Neutrophil (primary cell): ENCODE data around the gene TMEM175.

Experiments used
- H3K27ac ChIP-seq: fragments of 200-600 bp; sonication (generic); 2 replicates; pipeline ENCODE4 v1.5.1; 2016; ENCODE audit warnings: mild to moderate bottlenecking, moderate library complexity
- H3K27me3 ChIP-seq: fragments of 200-600 bp; sonication (generic); 2 replicates; pipeline ENCODE4 v1.6.0; 2016; ENCODE audit warnings: mild to moderate bottlenecking
- H3K36me3 ChIP-seq: fragments of 200-600 bp; sonication (generic); 2 replicates; pipeline ENCODE4 v1.5.1; 2017
- H3K4me1 ChIP-seq, 2 experiments: fragments of 200-600 bp in 1 of 2; sonication (generic) in 1 of 2; 1 replicate in 1 of 2; 2 replicates in 1 of 2; pipeline versions ENCODE4 v1.5.1 to v1.6.1; 2013 to 2016; ENCODE audit warnings: low read depth in 1 of 2, low read length in 1 of 2, mild to moderate bottlenecking in 1 of 2, moderate library complexity in 1 of 2; ENCODE audit not compliant: control insufficient read depth in 1 of 2, insufficient read depth in 1 of 2
- H3K4me3 ChIP-seq, 2 experiments: fragments of 200-600 bp in 1 of 2; sonication (generic) in 1 of 2; 1 replicate in 1 of 2; 2 replicates in 1 of 2; pipeline ENCODE4 v1.5.1; 2013 to 2016; ENCODE audit warnings: low read depth in 1 of 2, low read length in 1 of 2, mild to moderate bottlenecking in 1 of 2, moderate library complexity in 1 of 2
- H3K9me3 ChIP-seq: fragments of 200-600 bp; sonication (generic); 2 replicates; pipeline ENCODE4 v1.5.1; 2016
- TF ChIP-seq, protein P1 (sequence below): fragments of 200-600 bp; sonication (generic); IDR thresholded peaks from 2 replicates; pipeline ENCODE4 v1.5.1; 2016; ENCODE audit warnings: antibody characterized with exemption

Gene TMEM175

DNA sequence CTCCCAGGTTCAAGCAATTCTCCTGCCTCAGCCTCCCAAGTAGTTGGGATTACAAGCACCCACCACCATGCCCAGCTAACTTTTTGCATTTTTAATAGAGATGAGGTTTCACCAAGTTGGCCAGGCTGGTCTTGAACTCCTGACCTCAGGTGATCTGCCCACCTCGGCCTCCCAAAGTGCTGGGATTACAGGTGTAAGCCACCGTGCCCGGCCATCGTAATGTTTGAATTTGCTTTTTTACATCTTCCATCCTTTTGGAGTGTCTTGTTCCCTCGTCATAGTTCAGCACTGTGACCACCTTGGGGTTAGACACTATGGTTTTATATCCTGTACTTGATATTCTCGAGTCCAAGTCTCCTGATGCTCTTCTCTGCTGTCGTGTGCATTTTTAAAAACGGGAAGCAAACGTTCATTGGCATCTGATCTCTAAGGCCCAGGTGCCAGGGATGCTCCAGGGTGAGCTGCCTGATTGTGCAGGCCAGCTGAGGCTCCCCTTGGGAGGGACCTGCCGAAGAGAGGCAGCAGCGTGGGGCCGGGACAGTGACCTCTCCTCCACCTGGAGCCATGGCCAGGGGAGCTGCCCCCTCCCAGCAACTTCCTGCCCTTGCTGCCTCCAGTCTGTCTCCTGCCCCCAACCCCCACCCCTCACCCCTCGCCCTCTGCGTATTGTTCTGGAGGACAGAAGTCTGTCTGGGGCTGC, 24.4 kb downstream of the TMEM175 start:
- TF ChIP-seq, protein P1, sequence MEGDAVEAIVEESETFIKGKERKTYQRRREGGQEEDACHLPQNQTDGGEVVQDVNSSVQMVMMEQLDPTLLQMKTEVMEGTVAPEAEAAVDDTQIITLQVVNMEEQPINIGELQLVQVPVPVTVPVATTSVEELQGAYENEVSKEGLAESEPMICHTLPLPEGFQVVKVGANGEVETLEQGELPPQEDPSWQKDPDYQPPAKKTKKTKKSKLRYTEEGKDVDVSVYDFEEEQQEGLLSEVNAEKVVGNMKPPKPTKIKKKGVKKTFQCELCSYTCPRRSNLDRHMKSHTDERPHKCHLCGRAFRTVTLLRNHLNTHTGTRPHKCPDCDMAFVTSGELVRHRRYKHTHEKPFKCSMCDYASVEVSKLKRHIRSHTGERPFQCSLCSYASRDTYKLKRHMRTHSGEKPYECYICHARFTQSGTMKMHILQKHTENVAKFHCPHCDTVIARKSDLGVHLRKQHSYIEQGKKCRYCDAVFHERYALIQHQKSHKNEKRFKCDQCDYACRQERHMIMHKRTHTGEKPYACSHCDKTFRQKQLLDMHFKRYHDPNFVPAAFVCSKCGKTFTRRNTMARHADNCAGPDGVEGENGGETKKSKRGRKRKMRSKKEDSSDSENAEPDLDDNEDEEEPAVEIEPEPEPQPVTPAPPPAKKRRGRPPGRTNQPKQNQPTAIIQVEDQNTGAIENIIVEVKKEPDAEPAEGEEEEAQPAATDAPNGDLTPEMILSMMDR = no peak
- no peak overlapping the region for H3K4me3 ChIP-seq

DNA sequence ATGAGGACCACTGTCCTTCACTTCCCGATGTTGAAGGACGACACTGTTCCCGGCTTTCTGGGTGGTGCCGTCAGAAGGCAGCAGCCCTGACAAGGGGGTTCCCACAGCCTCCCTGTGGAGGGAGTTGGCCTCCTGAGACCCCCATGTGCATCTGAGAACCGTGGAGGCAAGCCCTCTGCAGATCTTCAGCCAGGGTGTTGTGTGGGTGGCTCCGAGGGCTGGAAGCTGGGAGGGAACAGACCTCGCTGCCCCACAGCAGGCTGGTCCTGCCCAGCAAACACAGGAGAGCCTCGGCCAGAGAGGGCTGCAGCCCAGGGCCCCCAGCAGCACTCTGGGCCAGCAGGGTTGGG, 24.9 kb downstream of the TMEM175 start:
- no peaks in the 10 kb centered on the region for H3K9me3 ChIP-seq
- H3K4me3 ChIP-seq = no peak overlapping the region
- no peaks in the 10 kb centered on the region for H3K4me1 ChIP-seq
- TF ChIP-seq, protein P1 = no peak
- H3K36me3 ChIP-seq = peaks cover 95% of the 10 kb centered on the region
- H3K27me3 ChIP-seq = no peaks in the 10 kb centered on the region
- H3K27ac ChIP-seq = no peak overlapping the region

More for the DNA sequence above, 24.4 kb downstream of the TMEM175 start:
- H3K9me3 ChIP-seq = no peaks in the 10 kb centered on the region
- no peaks in the 10 kb centered on the region for H3K4me1 ChIP-seq
- no peaks in the 10 kb centered on the region for H3K27me3 ChIP-seq
- H3K27ac ChIP-seq = no peak overlapping the region
- H3K36me3 ChIP-seq = peaks cover 95% of the 10 kb centered on the region

DNA sequence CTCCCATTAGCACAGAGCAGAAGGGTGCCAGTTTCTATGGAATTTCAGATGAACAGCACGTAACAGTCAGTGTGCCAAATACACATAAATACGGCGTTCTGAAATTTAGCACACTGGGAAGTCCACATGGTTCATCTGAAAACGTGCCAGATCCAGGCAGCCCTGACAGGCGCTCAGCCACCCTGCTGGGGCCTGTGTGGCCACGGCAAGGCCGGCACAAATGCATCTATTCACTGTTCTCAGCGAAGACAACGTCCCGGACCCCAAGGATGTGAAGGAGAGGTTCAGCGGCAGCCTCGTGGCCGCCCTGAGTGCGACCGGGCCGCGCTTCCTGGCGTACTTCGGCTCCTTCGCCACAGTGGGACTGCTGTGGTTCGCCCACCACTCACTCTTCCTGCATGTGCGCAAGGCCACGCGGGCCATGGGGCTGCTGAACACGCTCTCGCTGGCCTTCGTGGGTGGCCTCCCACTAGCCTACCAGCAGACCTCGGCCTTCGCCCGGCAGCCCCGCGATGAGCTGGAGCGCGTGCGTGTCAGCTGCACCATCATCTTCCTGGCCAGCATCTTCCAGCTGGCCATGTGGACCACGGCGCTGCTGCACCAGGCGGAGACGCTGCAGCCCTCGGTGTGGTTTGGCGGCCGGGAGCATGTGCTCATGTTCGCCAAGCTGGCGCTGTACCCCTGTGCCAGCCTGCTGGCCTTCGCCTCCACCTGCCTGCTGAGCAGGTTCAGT, 25.5 kb downstream of the TMEM175 start:
- Histone ChIP-seq H3K4me1 (no peaks in the 10 kb centered on the region), H3K9me3 (no peaks in the 10 kb centered on the region), H3K4me3 (no peak overlapping the region), H3K27me3 (no peaks in the 10 kb centered on the region), H3K27ac (no peak overlapping the region), H3K36me3 (peaks cover 98% of the 10 kb centered on the region)
- TF ChIP-seq, protein P1 = no peak

DNA sequence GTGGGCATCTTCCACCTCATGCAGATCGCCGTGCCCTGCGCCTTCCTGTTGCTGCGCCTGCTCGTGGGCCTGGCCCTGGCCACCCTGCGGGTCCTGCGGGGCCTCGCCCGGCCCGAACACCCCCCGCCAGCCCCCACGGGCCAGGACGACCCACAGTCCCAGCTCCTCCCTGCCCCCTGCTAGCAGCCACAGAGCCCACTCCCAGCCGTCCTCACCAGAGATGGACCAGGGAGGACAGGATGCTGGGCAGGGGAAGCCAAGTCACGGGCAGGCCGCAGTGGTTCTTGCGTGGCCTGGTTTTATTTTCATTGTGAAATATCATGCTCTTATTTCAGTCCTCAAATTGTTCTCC, 26.0 kb downstream of the TMEM175 start:
- no peaks in the 10 kb centered on the region for H3K4me1 ChIP-seq
- H3K36me3 ChIP-seq = peaks cover 98% of the 10 kb centered on the region
- TF ChIP-seq, protein P1 = no peak
- no peaks in the 10 kb centered on the region for H3K27me3 ChIP-seq
- H3K4me3 ChIP-seq = no peak overlapping the region
- H3K9me3 ChIP-seq = no peaks in the 10 kb centered on the region
- H3K27ac ChIP-seq = no peak overlapping the region

DNA sequence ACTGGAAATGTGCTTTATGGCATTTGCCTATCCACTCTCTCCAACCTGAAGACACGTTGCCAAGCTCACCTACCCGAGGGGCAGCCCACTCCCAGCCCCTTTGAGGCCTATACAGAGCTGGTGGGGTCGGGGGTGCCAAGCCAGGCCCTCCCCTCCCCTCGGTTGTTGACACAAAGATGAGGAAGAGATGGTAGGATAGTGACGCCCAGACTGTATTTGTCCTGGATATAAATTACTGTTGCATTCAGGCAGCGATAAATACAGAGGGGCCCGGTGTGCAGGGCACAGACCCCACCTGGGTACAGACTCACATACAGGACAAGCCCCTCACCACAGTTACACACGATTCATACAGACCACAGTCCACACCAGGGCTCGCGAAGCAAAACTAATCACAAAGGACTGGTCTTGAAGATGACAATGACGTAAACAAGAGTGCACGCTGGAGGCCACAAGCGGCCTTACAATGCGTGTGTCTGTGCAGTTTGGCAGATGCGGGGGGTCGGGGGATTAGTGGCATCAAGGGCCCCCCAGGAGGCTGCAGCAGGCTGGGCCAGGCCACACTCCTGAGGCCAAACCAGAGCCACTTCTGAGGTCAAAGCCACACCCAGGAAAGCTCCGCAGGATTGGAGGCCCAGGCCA, 26.6 kb downstream of the TMEM175 start:
- Histone ChIP-seq H3K27me3 (no peaks in the 10 kb centered on the region), H3K4me3 (no peak overlapping the region), H3K27ac (no peak overlapping the region), H3K36me3 (peaks cover 98% of the 10 kb centered on the region), H3K4me1 (no peaks in the 10 kb centered on the region), H3K9me3 (no peaks in the 10 kb centered on the region)
- TF ChIP-seq, protein P1 = no peak
